GM12874 (cell line): Measurements from ENCODE around the gene SMR3A.

Experiments used
- CTCF ChIP-seq: IDR thresholded peaks from 2 replicates; pipeline ENCODE4 v1.5.1; 2011; ENCODE audit warnings: low read depth, mild to moderate bottlenecking, control low read depth, low read length, moderate library complexity; ENCODE audit not compliant: insufficient read depth

SMR3A gene

DNA sequence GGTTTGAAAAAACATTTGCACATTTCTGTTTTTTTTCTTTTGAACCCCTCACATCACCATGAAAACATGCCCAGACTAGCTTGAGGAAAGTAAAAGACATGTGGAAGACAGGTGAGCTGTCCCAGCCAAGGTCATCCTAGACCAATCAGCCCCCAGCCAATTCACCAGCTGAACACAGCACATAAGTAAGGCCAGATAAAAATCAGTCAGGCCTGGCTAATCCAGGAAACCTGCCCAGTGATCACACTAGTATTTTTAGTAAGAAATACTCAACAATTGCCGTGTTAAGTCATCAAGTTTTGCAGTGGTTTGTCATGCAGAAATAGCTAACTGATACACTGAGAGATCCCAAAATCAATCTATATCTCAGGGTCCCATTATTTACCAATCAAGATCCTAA is 4.4 kb upstream of the SMR3A start:
- no peak for TF ChIP-seq CTCF

- TF ChIP-seq CTCF, result no peak
These were observed 1.4 kb upstream of the SMR3A start for GRCh38 chr4:70359115-70359661.

DNA sequence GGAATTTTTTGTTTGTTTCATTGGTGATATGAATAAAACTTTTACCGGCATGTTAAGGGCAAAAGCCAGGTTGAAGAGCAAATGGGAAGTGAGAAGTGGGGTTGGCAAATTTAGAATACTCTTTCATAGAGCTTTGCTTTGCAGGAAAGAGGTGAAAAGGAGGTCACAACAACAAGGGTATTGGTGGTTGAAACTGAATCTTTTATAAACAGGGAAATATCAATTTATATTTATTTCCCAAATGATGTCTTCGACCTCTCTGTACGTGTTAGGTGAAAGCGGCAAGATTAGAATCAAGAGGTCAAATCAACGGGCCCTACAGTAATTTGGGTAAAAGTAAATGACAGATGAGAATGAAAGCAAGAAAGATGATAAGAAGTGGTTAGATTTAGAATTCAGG is 3.4 kb downstream of the SMR3A start:
- TF ChIP-seq CTCF, result no peak

- no peak for TF ChIP-seq CTCF
These were observed 4.9 kb downstream of the SMR3A start for GRCh38 chr4:70365479-70365878.

- TF ChIP-seq CTCF, result no peak
These were observed 7.3 kb downstream of the SMR3A start for GRCh38 chr4:70367813-70368212.

- no peak for TF ChIP-seq CTCF
These were observed 11.4 kb downstream of the SMR3A start for GRCh38 chr4:70371987-70372386.

DNA sequence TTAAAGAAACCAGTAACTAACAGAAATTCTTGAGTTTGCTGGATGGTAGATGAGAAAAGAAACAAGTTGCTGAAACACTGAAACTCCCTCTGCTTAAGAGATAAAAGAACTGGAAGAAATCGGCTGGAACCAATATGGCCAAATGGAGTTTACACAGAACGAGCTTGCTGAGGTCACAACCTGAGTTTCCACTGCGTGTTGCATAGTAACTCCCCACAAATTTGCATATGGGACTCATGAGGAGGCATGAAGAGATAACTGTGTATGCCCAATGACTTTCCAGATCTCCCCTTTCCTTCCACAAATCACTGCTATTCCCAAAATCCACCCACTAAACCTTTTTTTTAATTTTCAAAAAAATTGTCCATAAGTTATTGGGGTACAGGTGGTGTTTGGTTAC is 12.2 kb downstream of the SMR3A start:
- no peak for TF ChIP-seq CTCF

DNA sequence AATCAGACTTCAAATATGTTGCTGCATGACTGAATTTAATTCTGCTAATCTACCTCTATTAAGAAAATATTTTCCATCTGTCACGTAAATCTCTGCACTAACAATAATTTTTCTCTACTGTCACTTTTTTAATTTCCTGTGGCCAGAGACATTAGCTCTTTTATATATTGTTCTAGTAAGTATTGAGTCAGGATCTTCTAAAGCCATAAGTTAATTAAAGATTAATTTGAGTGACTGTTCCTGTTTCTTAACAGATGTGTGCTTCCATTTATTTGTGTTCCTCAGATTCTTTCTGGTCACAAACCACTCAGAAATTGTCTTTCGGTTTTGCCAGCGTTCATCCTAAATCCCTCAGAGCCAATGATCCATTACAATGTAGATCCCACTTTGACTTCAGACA is 20.0 kb downstream of the SMR3A start:
- no peak for TF ChIP-seq CTCF
